ENCODE results near the gene ABHD17A. TPM values are rescaled to one million over a fixed set of nuclear protein-coding genes. Genes with fewer than 3 reads are reported as not detected.
A peak's percentile ranks its signal among the peaks of the same experiment; 100 is the strongest.

Gene ABHD17A
- total and polyA plus RNA-seq, 2 donors (not counting 1 experiment from before 2014, with no cell fraction given): 23.0 to 74.5 TPM

DNA sequence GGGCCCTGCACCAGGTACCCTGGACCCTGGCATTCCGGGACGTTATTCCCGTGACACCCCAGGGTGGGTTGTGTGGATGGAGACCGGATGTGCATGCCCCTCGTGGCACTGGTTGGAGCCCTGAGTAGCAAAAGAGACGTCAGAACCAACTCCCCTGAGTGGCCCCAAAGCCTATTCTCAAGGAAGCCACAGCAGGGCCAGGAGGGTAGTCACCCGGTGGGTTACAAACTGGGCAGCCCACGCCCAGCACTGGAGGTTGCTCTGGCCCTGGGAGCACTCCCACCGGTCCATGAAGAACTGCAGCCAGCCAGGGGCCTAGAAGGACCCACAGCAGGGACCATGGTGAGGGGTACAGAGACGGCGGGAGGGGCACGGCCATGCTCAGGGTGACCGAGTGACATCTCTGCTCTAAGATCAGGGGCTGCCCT, 29.5 kb downstream of the ABHD17A start:
- no peaks in the 10 kb centered on the region for H4K20me1 ChIP-seq (ENCODE audit: control insufficient read depth, extremely low read depth, insufficient read depth, low read length)
- peaks cover 48% of the 10 kb centered on the region for H3K4me1 ChIP-seq (ENCODE audit: control insufficient read depth, extremely low read depth, insufficient read depth, low read length)

DNA sequence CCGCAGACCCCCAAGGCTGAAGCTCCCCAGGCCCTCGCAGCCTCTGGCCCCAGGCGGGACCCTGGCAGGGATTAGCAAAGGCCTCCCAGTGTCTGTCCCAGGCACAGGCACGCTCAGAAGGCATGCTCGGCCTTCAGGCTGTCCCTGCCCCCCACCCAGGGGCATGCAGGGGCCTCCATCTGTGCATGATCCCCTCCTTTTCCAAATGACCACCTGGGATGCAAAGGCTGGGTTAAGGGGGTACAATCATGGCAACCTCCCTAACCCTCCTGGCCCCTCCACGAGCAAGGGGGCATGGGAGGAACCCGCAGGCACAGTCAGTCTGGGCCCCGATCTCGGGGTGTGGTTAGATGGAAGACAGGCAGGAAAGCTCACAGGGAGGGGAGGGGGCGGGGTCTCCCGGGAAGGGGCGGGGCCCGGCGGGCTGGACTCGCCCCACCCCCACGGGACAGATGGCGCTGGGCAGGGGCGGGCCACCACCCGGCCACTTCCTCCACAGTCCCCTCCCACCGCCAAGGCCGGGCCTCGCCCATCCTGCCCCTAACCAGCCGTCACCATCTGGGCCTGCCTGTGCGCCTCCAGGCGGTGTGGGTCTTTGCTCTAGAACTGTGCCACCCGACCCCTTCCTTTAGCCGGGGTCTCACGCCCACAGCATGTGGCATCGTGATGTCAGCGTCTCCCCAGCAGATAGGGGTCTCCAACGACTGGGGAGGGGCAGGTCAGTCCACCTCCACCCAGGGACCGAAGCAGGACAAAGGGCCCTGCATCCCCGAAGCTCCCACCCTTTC, 30.1 kb downstream of the ABHD17A start:
- no peaks in the 10 kb centered on the region for H3K27me3 ChIP-seq (ENCODE audit: control insufficient read depth, insufficient read depth, low read length)
- peaks cover 64% of the 10 kb centered on the region for H3K79me2 ChIP-seq (ENCODE audit: control insufficient read depth, insufficient read depth, low read length)
- H2AFZ ChIP-seq (ENCODE audit: low read length): no peak overlapping the region
- peak overlapping the region; percentile 26 to 48 (median 36) for H3K4me3 ChIP-seq (replicated peaks in 1 of 4; ENCODE audit: control extremely low read depth in 1 of 4, insufficient read depth in 1 of 4, low read depth in 3 of 4, low read length in 4 of 4)
- no peaks in the 10 kb centered on the region for H3K9me3 ChIP-seq (ENCODE audit: control insufficient read depth, insufficient read depth, low read depth, low read length)
- peak overlapping the region; percentile 92 for H3K27ac ChIP-seq (ENCODE audit: insufficient read depth, low read length)
- TF ChIP-seq EZH2 (IDR thresholded peaks at IDR 0.05; ENCODE audit: low read length, missing control alignments): no peak
- TF ChIP-seq, protein P1, sequence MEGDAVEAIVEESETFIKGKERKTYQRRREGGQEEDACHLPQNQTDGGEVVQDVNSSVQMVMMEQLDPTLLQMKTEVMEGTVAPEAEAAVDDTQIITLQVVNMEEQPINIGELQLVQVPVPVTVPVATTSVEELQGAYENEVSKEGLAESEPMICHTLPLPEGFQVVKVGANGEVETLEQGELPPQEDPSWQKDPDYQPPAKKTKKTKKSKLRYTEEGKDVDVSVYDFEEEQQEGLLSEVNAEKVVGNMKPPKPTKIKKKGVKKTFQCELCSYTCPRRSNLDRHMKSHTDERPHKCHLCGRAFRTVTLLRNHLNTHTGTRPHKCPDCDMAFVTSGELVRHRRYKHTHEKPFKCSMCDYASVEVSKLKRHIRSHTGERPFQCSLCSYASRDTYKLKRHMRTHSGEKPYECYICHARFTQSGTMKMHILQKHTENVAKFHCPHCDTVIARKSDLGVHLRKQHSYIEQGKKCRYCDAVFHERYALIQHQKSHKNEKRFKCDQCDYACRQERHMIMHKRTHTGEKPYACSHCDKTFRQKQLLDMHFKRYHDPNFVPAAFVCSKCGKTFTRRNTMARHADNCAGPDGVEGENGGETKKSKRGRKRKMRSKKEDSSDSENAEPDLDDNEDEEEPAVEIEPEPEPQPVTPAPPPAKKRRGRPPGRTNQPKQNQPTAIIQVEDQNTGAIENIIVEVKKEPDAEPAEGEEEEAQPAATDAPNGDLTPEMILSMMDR (conservative IDR thresholded peaks at IDR 0.05 in 1 of 2, IDR thresholded peaks at IDR 0.05 in 1 of 2; ENCODE audit: low read depth in 1 of 2, low read length in 2 of 2): no peak
- H3K4me2 ChIP-seq (ENCODE audit: extremely low read depth, insufficient read depth, low read length): peak overlapping the region; percentile 85
- no peaks in the 10 kb centered on the region for H3K36me3 ChIP-seq (ENCODE audit: control insufficient read depth, insufficient read depth, low read length)
- H3K9ac ChIP-seq (ENCODE audit: insufficient read depth, low read length): peak overlapping the region; percentile 65
- peak; percentile 65 to 91 for DNase-seq (ENCODE audit: low read depth in 2 of 2)
- peaks cover 42% of the 10 kb centered on the region for H3K4me1 ChIP-seq (ENCODE audit: control insufficient read depth, extremely low read depth, insufficient read depth, low read length)
- H4K20me1 ChIP-seq (ENCODE audit: control insufficient read depth, extremely low read depth, insufficient read depth, low read length): no peaks in the 10 kb centered on the region

More for the DNA sequence above, 29.5 kb downstream of the ABHD17A start:
- H3K36me3 ChIP-seq (ENCODE audit: control insufficient read depth, insufficient read depth, low read length): no peaks in the 10 kb centered on the region
- H3K9ac ChIP-seq (ENCODE audit: insufficient read depth, low read length): peak overlapping the region; percentile 65
- H3K79me2 ChIP-seq (ENCODE audit: control insufficient read depth, insufficient read depth, low read length): peaks cover 70% of the 10 kb centered on the region
- H3K9me3 ChIP-seq (ENCODE audit: control insufficient read depth, insufficient read depth, low read depth, low read length): no peaks in the 10 kb centered on the region
- TF ChIP-seq, protein P1 (conservative IDR thresholded peaks at IDR 0.05 in 1 of 2, IDR thresholded peaks at IDR 0.05 in 1 of 2; ENCODE audit: low read depth in 1 of 2, low read length in 2 of 2): no peak
- no peak for TF ChIP-seq EZH2 (IDR thresholded peaks at IDR 0.05; ENCODE audit: low read length, missing control alignments)
- DNase-seq (ENCODE audit: low read depth in 2 of 2): no peak
- peak overlapping the region; percentile 26 to 48 (median 36) for H3K4me3 ChIP-seq (replicated peaks in 1 of 4; ENCODE audit: control extremely low read depth in 1 of 4, insufficient read depth in 1 of 4, low read depth in 3 of 4, low read length in 4 of 4)
- peak overlapping the region; percentile 92 for H3K27ac ChIP-seq (ENCODE audit: insufficient read depth, low read length)
- no peaks in the 10 kb centered on the region for H3K27me3 ChIP-seq (ENCODE audit: control insufficient read depth, insufficient read depth, low read length)
- H2AFZ ChIP-seq (ENCODE audit: low read length): no peak overlapping the region
- peak overlapping the region; percentile 85 for H3K4me2 ChIP-seq (ENCODE audit: extremely low read depth, insufficient read depth, low read length)

DNA sequence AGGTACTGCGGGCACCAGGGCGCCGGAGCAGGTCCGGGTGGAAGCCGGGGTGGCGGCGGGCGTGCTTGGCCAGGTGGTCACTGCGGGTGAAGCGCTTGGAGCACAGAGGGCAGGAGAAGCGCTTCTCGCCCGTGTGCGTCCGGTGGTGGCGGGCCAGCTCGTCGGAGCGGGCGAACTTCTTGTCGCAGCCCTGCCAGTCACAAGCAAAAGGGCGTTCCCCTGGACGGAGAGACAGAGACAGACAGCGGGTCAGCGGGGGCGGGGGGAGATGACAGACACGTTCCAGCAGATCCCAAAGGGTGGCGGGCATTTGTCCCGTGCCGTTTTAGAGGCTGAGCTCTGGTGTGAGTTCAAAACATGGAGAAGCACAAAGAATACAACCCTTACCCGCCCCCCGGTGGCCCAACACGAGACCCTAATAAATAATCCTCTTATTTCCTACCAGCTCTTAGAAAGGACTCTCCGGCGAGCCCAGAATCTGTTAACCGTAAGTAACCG, 30.7 kb downstream of the ABHD17A start:
- Histone ChIP-seq H3K4me1 (ENCODE audit: control insufficient read depth, extremely low read depth, insufficient read depth, low read length) (peaks cover 38% of the 10 kb centered on the region), H3K27me3 (ENCODE audit: control insufficient read depth, insufficient read depth, low read length) (no peaks in the 10 kb centered on the region), H3K4me2 (ENCODE audit: extremely low read depth, insufficient read depth, low read length) (no peak overlapping the region), H3K36me3 (ENCODE audit: control insufficient read depth, insufficient read depth, low read length) (no peaks in the 10 kb centered on the region), H2AFZ (ENCODE audit: low read length) (no peak overlapping the region), H4K20me1 (ENCODE audit: control insufficient read depth, extremely low read depth, insufficient read depth, low read length) (no peaks in the 10 kb centered on the region), H3K9me3 (ENCODE audit: control insufficient read depth, insufficient read depth, low read depth, low read length) (no peaks in the 10 kb centered on the region), H3K27ac (ENCODE audit: insufficient read depth, low read length) (peak overlapping the region; percentile 40), H3K79me2 (ENCODE audit: control insufficient read depth, insufficient read depth, low read length) (peaks cover 58% of the 10 kb centered on the region), H3K9ac (ENCODE audit: insufficient read depth, low read length) (peak overlapping the region; percentile 23), H3K4me3 (replicated peaks in 1 of 4; ENCODE audit: control extremely low read depth in 1 of 4, insufficient read depth in 1 of 4, low read depth in 3 of 4, low read length in 4 of 4) (peak overlapping the region in 1 of 4 experiments; percentile 35)
- TF ChIP-seq, protein P1 (conservative IDR thresholded peaks at IDR 0.05 in 1 of 2, IDR thresholded peaks at IDR 0.05 in 1 of 2; ENCODE audit: low read depth in 1 of 2, low read length in 2 of 2): no peak
- no peak for TF ChIP-seq EZH2 (IDR thresholded peaks at IDR 0.05; ENCODE audit: low read length, missing control alignments)
- no peak for DNase-seq (ENCODE audit: low read depth in 2 of 2)
